Measurements from ENCODE around the gene RFT1.

DNA sequence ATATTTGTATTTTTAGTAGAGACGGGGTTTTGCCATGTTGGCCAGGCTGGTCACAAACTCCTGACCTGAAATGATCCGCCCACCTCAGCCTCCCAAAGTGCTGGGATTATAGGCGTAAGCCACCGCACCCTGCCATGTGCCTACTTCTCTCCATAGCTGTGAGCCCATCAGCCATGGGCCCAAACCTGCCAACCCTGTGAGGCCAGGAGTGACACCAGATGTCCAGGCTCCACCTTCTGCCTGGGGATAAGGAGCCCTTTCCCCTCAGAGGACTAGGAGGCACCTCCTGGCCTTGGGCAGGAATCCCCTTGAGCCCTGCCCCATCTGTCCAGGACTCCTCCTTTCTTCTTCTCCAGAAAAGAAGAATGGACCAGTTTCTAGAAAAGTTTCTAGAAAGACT lies 14.2 kb upstream of the RFT1 start:
- TF ChIP-seq POLR2A (IDR thresholded peaks at IDR 0.05) (no peak), CTCF (IDR thresholded peaks at IDR 0.05) (no peak)
